ENCODE data around the gene CD81.

The CD81 gene

DNA sequence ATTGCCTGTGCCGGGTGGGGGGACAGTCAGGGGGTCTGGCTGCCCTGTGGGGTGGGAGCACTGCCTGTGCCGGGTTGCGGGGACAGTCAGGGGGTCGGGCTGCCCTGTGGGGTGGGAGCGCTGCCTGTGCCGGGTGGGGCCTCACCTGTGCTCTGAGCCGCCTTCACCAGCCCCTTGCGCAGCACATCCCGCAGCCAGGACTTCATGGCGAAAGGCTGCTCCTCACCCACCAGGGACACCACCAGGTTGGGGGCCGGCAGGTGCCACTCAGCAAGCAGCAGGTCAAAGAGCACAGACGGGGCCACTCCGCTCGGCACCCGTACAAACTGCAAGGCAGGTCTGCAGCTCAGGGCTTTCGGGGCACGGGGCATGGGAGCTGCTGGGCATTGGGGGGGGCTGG, 44.9 kb downstream of the CD81 start:
- no peak for DNase-seq (ENCODE audit: extremely low spot score)
- POLR2A ChIA-PET: no interaction called here
- CTCF ChIA-PET: interaction anchor here (1.0 to 9.8 kb wide), 5 partner anchors 14 to 223 kb away, joined by 3 to 485 read pairs (median 46); partner anchors contain the start of genes C11orf21 and TSPAN32

DNA sequence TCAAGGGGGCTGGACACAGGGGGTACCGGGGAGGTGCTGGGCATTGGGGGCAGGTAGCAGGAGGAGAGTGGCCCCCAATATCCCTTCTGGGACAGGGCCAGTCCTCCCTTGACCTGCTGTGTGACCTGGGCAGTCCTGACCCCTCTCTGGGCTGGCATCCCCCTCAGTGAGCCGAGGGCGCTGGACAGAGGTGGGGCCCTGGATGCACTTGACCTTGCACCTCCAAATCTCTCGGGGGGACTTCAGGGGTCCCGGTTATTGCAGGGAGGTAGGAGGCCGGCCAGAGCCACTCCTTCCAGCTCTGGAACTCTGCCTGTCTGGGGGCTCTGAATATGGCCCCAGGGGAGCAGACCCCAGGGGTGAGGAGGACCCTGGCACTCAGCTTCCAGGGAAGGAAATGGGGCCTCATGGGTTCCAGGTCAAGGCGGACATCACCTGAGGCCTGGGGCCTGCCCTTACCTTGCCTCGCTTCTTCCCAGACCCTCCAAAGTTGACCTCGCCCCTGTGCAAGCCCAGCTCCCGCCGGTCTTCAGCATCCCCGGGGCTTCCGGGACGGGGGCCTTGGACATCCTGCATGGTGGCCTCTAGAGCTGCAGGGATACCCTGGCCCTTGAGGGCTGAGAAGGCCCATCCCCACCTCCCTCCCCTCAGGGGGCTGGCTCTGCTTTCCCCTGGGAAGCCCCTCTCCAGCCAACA, 45.5 kb downstream of the CD81 start:
- ChIA-PET POLR2A (no interaction called here), CTCF (interaction anchor here (1.0 to 9.8 kb wide), 5 partner anchors 14 to 467 kb away, joined by 3 to 485 read pairs (median 46); partner anchors contain the start of genes C11orf21 and TSPAN32)
- no peak for TF ChIP-seq CTCF (IDR thresholded peaks at IDR 0.05; ENCODE audit: control extremely low read depth, extremely low read depth, low read depth, missing control alignments)
- no peak for DNase-seq (ENCODE audit: extremely low spot score)

More for the DNA sequence above, 44.9 kb downstream of the CD81 start:
- TF ChIP-seq CTCF (IDR thresholded peaks at IDR 0.05; ENCODE audit: control extremely low read depth, extremely low read depth, low read depth, missing control alignments): no peak

DNA sequence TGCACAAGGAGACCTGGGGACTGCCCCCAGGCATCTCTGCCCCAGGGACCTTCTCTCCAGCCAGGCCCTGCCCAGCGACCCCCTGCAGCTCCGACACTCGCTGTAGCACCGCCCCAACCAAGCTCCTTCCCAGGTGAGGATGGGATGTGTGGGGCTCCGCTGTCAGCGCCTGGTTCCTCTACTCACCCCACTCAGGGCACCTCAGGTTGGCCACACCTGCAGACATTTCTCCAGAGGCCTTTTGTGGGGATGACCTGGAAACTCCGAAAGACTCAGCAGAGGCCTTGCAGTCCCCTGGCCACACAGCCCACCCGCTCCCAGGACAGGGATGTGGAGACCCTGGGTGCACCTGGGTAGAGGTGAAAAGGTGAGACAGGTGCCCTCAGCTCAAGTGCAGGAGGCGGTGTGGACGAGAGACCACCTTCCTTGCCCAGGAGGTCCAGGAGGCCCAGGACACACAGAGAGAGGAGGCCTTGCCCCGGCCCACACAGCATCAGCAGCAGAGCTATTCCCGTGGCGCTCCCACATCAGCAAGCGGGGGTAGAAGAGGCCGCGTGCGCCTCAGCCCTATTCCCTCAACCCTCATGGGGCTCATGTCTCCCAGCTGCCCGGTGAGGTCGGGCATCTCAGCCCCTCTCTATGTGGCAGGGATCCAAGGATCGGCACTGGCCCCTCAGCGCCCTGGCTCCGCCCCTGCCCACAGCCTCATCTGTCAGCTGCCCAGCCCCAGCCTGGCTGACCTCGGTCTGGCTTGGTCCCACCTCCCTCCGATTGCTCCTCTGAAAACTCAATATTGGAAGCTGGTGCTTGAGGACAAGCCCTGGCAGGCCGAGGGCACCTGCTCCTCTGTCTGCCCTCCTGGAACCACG, 46.3 kb downstream of the CD81 start:
- ChIA-PET CTCF (interaction anchor here (1.0 to 9.8 kb wide), 4 partner anchors 15 to 466 kb away, joined by 3 to 485 read pairs (median 118); partner anchors contain the start of genes C11orf21 and TSPAN32), POLR2A (no interaction called here)
- no peak for TF ChIP-seq CTCF (IDR thresholded peaks at IDR 0.05; ENCODE audit: control extremely low read depth, extremely low read depth, low read depth, missing control alignments)
- no peak for DNase-seq (ENCODE audit: extremely low spot score)

DNA sequence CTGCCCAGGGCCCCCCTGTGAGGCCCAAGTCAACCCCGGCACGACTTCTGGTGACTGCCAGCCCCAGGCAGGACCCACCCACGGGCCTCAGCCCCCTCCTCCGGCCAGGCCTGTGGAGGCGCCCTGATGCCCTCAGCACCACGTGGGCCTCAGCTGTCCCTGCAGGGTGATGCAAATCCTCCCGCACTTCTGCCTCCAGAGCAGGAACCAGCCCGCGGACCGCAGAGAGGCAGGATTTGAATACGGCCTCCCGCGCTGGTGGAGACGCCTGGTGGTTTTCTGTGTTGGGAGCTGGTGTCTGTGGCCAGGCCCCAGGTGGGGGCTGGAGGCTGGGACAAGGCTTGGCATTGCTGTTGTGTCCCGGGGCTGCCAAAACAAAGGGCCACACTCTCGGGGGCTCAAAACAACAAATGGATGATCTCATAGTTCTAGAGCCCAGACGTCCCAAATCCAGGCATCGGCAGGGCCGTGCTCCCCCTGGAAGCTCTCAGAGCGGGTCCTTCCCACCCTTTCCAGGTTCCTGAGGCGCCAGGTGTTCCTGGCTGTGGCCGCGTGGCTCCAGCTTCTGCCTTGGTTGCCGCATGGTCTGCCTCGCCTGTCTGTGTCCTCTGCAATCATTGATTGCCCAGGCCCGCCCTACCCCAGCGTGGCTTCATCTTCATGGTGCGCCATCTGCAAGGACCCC, 47.8 kb downstream of the CD81 start:
- POLR2A ChIA-PET: no interaction called here
- no peak for DNase-seq (ENCODE audit: extremely low spot score)
- CTCF ChIA-PET: interaction anchor here (1.4 to 9.8 kb wide), 4 partner anchors 107 to 506 kb away, joined by 3 to 485 read pairs (median 118); partner anchors contain the start of genes C11orf21 and TSPAN32

GRCh38 chr11:2425506-2425905, 48.4 kb downstream of the CD81 start:
- no peak for TF ChIP-seq CTCF (IDR thresholded peaks at IDR 0.05; ENCODE audit: control extremely low read depth, extremely low read depth, low read depth, missing control alignments)
- CTCF ChIA-PET: interaction anchor here (1.4 to 9.8 kb wide), 5 partner anchors 106 to 505 kb away, joined by 3 to 485 read pairs (median 33); partner anchors contain the start of genes C11orf21 and TSPAN32
- POLR2A ChIA-PET: no interaction called here
- DNase-seq (ENCODE audit: extremely low spot score): no peak

More for the DNA sequence above, 47.8 kb downstream of the CD81 start:
- TF ChIP-seq CTCF (IDR thresholded peaks at IDR 0.05; ENCODE audit: control extremely low read depth, extremely low read depth, low read depth, missing control alignments): no peak

DNA sequence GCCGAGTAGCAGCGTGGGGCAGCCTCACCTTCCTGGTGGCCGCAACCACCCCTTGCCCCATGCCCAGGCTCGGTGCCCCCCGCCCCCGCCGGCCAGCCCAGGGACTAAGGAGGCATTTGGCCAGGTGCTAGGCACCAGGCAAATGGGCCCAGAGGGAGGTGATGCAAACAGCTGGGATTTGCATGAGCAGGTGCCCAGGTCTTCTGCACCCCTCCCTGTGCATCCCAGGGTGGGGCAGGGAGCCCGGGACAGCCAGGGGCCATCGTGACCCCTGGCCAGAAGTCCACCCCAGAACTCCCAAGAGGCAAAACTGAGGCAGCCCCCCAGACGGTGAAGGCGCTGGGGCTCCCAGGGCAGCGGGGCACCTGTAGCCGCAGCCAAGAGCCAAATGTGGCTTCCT, 49.1 kb downstream of the CD81 start:
- ChIA-PET CTCF (interaction anchor here (1.4 to 9.8 kb wide), 4 partner anchors 105 to 504 kb away, joined by 3 to 204 read pairs (median 32); no protein-coding TSS in a partner anchor), POLR2A (no interaction called here)
- no peak for DNase-seq (ENCODE audit: extremely low spot score)
- TF ChIP-seq CTCF (IDR thresholded peaks at IDR 0.05; ENCODE audit: control extremely low read depth, extremely low read depth, low read depth, missing control alignments): no peak
